AG10803 (cell line): ENCODE results near the gene SLC34A1.
"Not testable (repeated sequence)": the region's sequence is repeated elsewhere in the genome, so short reads cannot be mapped to it uniquely, and the experiment has no call there.

ENCODE experiments used
- DNase-seq: peaks from one replicate; pipeline ENCODE4 v3.0.0; 2010; ENCODE audit warnings: low read depth
- H3K4me3 ChIP-seq: 2 replicates; pipeline ENCODE4 v1.5.1; 2011; ENCODE audit warnings: mild to moderate bottlenecking, low read length, control low read depth
- TF ChIP-seq, protein P1 (sequence below): conservative IDR thresholded peaks from 2 replicates; pipeline ENCODE4 v1.5.1; 2011; ENCODE audit warnings: mild to moderate bottlenecking, low read length, control low read depth, inconsistent platforms

SLC34A1 gene

DNA sequence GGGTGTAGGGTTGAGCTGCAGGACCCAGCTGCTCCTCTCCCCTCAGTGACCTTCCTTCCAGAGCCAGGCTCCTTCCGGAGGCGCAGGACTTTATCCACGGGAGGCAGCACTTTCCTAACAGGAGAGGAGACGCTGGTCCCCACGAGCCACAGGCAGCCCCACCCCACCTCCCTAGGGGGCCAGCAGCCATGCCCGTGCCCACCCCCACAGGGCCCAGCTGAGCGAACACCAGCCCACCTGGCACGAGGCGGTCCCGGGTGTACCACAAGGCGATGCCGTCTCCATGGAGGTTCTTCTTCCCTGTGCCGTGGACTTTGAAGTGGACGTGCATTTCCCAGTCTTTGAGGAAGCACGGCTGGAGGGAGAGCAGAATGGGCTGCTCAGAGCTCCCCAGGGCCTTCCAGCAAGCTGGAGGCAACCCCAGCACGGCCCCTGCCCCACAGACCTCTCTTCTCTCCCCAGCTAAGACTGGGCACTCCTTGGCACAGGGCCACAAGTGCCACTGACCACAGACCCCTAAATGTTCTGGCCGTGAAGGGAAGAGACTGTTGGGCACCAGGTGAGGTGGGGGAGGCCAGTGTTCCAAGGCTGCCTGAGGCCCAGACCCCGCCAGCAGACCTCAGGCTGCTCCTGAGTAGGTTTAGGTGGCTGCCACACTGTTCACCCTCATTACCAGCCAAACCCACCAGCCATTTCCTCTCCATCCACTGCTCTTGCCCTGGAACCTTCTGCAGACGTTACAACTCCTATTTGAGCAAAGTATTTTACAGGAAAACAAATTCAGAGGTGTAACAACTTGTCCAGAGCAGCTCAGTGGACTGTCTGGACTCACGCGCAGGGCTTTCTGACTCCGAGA, 45.8 kb upstream of the SLC34A1 start:
- no peak for DNase-seq
- TF ChIP-seq, protein P1, sequence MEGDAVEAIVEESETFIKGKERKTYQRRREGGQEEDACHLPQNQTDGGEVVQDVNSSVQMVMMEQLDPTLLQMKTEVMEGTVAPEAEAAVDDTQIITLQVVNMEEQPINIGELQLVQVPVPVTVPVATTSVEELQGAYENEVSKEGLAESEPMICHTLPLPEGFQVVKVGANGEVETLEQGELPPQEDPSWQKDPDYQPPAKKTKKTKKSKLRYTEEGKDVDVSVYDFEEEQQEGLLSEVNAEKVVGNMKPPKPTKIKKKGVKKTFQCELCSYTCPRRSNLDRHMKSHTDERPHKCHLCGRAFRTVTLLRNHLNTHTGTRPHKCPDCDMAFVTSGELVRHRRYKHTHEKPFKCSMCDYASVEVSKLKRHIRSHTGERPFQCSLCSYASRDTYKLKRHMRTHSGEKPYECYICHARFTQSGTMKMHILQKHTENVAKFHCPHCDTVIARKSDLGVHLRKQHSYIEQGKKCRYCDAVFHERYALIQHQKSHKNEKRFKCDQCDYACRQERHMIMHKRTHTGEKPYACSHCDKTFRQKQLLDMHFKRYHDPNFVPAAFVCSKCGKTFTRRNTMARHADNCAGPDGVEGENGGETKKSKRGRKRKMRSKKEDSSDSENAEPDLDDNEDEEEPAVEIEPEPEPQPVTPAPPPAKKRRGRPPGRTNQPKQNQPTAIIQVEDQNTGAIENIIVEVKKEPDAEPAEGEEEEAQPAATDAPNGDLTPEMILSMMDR, result no peak
- no peak overlapping the region for H3K4me3 ChIP-seq

DNA sequence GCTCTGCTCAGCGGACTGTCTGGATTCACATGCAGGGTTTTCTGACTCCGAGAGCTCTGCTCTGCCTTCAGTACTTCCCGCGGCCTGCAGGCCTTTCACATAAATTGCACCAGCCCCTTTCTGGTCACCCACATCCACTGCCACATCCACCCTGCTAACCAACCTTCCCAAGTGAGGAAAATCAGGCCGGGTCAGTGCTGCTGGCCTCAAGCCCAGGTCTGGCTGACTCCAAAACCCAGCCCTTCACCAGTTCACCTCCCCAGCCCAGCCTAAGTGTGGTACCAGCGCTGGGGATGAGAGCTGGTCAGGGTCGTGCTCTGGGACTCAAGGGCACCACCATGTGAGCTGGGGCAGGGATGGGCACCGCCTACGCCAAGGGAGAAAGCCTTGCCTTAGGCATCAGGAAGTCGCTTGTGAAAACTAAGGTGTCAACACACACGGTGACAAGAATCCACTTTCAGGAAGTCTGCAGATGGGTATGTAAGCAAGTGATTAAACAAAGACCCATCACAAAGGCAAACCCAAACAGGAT, 45.1 kb upstream of the SLC34A1 start:
- TF ChIP-seq, protein P1, result no peak
- no peak for DNase-seq
- H3K4me3 ChIP-seq, result no peak overlapping the region

DNA sequence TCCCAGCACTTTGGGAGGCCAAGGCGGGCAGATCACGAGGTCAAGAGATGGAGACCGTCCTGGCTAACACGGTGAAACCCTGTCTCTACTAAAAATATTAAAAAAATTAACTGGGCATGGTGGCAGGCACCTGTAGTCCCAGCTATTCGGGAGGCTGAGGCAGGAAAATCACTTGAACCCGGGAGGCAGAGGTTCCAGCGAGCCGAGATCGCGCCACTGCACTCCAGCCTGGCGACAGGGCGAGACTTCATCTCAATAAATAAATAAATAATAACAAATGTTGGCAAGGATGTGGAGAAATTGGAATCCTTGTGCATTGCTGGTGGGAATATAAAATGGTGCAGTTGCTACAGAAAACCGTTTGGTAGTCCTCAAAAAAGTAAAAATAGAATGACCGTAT, 41.2 kb upstream of the SLC34A1 start:
- not testable (repeated sequence) for DNase-seq, H3K4me3 ChIP-seq

DNA sequence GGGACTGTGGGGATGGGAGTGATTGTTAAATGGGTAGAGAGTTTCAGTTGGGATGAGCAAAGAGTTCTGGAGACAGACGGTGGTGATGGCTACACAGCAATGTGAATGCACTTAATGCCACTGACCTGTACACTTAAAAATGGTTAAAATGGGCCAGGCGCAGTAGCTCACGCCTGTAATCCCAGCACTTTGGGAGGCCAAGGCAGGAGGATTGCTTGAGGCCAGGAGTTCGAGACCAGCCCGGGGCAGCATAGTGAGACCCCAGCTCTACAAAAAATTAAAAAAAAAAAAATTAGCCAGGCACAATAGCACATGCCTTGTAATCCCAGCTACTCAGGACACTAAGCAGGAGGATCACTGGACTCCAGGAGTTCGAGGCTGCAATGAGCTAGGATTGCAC, 40.5 kb upstream of the SLC34A1 start:
- TF ChIP-seq, protein P1, result no peak
- DNase-seq, result no peak
- no peak overlapping the region for H3K4me3 ChIP-seq

DNA sequence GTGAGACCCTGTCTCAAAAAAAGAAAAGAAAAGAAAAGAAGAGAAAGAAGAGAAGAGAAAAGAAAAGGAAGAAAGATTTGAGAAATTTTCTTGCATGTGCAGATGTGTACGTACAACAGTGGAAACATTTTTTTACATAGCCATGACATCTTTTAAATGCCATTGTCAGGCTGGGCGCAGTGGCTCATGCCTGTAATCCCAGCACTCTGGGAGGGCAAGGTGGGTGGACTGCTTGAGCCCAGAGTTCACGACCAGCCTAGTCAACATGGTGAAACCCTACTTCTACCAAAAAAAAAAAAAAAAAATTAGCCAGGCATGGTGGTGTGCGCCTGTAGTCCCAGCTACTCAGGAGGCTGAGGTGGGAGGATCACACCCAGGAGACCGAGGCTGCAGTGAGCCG, 39.3 kb upstream of the SLC34A1 start:
- TF ChIP-seq, protein P1, result no peak
- DNase-seq, result no peak
- no peak overlapping the region for H3K4me3 ChIP-seq

DNA sequence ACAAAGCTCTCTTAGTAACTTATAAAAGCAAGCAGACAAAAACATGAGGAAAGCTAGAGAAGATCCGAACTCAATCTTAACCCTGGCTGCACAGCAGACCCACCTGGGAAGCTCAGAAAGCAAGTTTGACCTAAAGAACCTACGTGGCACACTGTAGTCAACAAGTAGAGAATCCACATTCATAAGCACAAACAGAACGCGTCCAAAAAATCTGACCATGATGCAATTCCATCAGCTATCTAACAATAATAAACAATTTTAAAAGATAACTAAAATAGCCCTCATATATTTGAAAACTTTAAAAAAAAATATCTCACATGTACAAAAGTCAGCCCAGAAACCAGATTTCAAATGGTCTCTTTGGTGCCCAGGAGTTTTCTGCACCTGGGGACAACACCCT, 37.4 kb upstream of the SLC34A1 start:
- no peak for DNase-seq
- H3K4me3 ChIP-seq, result no peak overlapping the region
- TF ChIP-seq, protein P1, result no peak

DNA sequence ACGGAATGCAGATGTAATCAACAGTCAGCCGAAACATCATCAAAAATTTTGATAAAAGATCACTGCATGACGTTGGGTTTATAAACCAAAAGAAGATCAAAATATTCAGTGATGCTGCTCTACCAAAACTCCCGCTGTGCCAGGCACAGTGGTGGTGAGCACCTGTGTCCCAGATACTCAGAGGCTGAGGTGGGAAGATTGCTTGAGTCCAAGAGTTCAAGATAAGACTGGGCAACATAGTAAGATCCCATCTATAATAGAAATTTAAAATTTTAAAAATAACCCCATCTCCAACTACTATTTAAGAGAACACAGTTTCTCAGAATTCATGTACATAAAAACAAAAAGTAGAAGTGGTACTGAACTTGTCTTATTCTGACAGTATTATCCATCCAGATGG, 36.5 kb upstream of the SLC34A1 start:
- TF ChIP-seq, protein P1, result no peak
- H3K4me3 ChIP-seq, result no peak overlapping the region
- no peak for DNase-seq
